UCSD-AML1 (cell line): Measurements from ENCODE around the gene CACNA2D4.

Source experiments
- DNase-seq: peaks from one replicate; lab custom pipeline; 2025; ENCODE audit not compliant: unreplicated experiment; lab: John Stamatoyannopoulos, UW

Gene CACNA2D4

DNA sequence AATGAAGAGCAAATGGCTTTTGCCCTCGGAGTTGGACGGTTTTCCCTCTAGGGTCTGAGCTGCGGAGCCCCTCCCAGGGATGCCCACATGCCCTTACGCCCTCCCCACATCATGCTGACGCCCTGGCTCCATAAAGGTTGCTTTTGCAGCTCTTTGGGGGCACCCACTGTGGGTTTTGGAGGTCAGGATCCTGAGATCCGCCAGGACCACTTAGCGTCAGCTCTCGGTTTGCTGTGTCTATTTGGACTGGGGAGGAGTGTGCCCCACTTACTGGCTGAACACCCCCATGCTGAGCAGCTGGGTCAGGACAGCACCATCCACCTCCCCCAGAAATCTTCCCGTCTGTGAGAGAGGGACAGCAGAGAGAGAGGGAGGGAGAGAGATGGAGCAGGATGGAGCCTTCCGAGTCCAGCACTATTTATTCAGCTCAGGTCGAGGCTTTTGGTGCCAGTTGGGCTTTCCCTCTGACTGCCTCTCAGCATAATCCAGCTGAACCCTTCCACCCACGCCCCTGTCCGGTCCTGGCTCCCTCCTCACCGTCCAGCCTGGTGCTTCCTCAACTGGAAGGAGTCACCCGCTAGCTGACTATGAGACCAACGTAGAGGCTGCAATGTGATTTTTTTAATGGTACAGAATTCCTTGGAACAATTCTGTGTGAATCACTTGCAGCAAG is 117.0 kb downstream of the CACNA2D4 start:
- no peak for DNase-seq

DNA sequence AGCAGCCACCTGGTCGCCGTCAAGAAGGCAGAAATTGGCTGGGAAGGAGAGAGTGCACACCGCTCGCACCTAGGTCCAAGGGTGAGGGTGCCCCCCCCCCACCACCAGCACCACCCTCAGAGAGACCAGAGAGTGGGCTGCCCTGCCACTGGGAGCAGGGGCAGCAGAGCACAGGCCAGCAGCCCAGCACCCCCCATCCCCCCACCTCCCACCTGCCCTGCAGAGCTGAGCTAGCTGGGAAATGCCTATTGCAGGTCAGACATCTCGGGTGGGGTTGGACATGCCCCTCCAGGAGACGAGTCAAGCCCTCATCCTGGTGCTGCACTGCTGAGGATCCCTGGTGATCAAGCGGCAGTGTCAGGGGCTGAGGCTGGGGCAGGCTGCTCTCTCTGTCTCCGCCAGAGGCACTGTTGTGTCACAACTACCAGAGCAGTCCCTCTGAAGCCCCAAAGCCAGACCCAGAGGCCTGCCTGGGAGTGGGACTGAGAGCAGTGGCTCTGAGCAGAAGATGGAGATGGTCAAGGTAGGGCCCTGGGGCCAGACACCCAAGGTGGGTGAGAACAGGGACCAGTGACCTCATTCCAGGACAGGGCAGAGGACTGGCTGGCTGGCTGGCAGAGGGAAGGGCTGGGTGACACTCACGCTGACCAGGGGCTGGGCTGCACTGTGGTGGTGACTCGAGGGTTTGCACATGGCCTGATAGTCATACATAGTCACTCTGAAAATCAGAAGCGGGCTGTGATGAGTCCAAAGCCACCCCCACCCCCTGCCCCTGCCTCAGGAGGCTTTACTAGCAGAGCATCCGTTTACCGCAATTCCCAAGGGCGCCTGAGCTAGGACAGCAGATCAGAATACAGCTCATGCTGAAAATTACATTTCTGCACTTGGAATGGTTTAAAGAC is 117.8 kb downstream of the CACNA2D4 start:
- peak; percentile 40 for DNase-seq

DNA sequence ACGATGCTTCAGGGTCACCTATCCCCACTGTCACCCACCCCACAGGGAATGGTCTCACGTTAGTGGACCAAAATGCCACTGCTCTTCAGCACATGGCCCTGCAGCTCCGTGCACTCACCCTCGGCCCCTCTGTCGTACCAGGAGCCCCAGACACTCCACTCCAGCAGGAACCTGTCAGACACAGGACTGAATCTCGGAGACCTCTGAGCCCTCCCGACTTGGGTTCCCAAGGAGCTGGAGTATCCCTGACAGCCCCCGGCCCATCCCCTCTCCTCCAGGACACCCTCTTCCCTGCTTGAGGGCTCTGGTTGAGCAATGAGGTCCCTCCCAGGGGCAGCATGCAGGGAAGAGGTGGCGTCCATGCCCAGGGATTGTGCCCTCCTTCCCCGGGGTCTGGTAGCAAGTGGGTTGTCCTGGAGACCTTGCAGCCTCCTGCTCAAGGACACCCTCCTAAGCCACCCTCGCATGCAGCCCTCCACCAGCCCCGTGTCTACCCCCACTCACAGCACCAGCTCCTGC is 118.5 kb downstream of the CACNA2D4 start:
- no peak for DNase-seq

DNA sequence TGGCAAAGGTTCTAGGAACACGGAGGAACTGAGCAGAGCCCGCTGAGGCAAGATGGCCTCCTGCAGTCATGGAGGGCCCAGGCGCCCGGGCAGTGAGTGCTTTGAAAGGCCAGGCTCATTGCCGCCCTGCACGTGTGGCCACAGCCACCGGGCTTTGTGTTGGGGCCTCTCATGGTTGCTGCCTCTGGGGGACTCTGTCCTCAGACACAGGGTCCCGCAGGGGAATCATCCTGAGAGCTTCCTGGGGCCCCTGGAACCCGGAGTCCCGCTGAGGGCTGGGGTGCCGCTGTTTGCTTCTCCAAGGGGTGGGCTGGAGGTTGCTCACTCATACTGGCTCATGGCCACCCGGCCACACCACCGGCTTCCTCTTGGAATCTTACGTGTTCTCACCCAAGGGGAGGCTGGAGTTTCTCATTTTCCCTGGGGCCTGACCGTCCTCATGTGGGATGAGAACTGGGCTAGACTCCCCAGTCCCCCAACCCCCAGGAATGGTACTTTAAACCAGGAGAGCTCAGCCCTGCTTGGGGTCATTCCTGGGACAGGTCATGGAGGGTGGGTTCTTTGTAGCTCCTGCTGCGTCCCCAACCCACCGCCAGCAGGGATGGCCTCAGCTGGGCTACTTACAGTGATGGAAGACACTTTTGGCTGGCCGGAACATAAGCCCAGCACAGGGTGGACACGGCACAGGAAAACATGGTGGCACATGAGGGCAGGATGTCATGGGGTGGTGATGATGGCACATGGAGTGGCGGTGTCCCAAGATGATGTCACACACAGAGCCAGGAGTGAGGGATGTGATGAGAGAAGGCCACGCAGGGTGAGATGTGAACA is 119.2 kb downstream of the CACNA2D4 start:
- no peak for DNase-seq

DNA sequence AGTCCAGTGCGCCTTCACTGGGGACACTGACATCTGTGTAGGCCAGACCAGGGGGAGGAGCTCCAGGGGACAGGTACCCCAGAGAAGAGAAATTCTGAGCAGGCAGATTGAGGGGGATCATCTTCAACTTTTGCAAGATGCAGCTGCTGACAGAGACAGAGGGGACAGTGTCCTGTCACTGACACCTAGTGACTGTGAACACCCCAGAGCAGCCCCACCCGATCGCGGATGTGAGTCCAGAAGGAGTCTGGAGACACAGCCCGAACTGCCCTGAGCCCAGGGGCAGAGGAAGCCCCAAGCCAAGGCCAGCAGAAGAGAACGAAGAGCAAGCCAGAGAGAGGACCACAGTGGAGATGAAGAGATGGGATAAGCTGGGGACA is 119.8 kb downstream of the CACNA2D4 start:
- DNase-seq, result no peak

DNA sequence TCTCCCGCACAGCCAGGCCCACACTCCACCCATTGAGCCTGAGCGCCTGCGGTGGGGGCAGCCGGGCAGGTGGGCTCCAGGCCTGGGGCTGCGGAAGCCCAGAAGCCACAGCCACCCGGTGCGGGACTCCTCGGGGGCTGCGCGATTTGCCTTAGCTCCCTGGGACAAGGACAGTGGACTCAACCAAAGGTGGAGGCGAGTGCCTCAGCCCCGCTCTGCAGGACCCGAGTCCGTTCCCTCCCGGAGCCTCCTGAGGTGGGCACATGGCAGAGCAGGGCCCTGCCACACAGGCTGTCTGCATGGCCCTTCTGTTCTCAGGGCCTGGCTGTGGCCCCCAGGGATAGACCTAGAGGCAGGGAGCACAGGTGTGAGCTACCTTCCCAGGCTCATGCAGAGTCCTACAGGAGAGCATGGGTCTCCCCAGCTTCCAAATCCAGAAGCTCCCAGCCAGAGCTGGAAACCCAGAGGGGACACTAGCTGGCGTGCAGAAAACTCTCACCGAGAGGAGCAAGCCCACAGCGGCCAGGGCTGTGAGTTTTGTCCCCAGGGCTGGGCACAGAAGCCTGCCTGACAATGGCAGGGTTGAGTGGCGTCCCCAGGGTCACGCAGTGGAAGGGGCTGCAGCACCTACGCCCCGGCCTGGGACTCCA is 120.3 kb downstream of the CACNA2D4 start:
- DNase-seq, result no peak

DNA sequence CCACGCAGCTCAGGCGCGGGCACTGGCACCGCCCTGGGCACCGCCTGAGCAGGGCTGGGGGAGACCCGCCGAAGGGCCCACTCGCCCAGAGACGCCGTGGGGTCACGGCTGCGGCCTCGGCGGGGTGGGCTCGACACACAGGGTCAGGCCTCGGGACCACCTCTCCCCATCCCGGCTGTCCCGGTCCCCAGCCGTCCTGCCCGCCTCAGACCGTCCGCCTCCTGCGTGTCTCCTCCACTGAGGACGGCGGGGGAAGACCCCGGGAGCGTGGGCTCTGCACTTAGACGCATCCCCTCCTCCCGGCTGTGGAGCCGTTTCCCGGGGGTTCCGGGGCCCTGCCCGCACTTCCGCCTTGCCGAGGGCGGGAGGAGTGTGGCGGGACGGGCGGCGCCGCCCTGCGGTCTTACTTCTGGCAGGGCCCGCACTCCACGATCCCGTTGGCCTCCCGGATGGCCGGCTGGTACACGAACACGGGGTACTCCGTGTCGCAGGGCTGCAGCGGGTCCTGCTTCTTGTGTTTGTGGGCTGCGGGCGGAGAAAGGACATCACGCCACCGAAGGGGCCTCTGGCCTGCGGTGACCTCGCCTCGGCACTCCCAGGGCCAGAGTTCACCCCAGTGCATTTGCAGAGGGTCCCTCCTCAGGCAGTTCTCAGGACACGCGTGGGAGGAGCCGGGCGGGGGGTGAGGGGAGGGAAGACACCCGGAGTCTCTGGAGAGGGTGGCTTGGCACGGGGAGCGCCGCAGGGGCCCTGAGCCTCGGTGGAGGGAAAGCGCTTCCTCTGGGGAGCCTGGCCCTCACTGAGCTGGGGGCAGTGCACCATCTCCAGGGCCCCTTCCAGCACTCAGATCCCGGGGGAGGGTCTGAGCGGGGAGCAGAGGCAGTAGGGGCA is 121.2 kb downstream of the CACNA2D4 start:
- DNase-seq, result peak; percentile 73

DNA sequence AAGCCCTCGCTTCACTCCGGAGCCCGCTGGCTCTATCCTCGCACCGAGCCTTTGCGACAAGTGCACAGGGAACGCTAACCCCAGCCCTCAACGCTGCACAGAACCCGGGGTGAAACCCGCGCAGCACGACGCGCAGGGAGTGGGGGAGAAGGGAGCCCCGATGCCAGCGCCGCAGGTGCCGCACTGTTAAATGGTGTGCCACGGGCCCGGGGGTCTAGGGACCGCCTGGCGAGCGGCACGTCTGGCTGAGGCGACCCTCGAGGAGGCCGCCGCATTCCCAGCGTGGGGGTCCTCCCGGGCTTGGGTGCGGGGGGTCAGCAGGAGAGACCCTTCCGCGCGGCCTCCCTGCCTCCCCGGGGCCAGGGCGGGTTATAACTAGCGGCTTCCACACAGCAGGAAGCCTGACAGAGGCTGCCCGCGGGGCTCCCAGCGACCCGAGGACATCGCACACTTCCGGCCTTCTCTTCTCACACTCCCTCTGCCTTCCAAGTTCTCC is 121.9 kb downstream of the CACNA2D4 start:
- DNase-seq, result peak; percentile 73

DNA sequence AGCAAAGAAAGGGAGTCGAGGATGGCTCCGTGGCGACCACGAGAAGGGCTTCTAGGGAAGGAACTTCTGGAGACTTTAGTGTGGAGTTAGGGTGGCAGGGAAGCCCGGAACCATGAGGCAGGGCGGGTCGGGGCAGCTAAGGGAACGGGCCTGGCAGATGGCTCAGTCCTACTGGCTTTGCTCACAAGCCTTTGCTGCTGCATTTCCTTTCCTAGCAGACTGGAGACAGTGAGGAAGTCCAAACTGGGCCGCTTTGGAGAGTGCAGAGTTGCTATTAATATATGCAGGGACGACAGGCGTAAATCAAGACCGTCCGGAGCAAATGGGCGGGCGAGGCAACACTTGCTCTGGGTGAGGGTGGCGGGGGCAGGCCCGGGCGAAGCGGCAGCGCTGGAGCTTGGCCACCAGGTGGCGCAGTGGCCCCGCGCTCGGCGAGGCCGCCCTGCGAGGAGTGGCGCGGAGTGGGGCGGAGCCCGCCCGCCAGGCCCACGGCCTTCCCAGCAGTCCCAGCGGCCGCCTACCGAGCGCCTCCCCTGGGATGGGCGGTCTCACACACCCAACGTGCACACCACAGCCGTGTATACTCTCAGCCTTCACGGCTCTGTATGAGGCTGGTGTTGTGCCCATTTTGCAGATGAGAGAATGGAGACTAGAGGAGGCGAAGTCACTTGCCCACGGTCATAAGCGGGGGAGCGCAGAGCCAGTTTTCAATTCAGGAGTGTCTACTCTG is 122.5 kb downstream of the CACNA2D4 start:
- DNase-seq, result peak; percentile 93

DNA sequence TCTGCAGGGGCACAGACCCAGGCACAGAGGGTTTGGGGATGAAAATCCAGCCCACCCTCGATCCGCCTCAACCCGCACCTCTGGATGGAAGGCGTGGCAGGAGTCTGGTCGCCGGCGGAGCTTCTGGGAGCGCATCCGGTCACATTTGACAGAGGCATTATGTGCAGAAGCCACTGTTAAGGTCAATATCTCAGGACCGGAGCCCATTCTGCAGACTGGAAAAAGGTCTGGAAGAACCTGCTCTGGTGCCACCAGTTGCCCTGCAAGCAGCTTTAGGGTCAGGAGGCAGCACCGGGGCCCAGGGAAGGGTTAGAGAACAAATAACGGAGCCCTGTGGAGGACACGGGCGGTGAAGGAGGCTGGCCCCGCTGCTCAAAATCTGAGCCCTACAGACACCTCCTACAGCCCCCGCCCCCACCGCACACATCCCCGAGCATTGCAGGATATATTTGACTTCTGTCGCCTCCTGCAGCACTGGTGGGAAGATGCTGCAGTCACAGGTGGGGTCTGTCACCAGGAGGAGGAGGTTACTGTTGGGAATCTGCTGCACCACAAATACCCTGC is 123.1 kb downstream of the CACNA2D4 start:
- no peak for DNase-seq

DNA sequence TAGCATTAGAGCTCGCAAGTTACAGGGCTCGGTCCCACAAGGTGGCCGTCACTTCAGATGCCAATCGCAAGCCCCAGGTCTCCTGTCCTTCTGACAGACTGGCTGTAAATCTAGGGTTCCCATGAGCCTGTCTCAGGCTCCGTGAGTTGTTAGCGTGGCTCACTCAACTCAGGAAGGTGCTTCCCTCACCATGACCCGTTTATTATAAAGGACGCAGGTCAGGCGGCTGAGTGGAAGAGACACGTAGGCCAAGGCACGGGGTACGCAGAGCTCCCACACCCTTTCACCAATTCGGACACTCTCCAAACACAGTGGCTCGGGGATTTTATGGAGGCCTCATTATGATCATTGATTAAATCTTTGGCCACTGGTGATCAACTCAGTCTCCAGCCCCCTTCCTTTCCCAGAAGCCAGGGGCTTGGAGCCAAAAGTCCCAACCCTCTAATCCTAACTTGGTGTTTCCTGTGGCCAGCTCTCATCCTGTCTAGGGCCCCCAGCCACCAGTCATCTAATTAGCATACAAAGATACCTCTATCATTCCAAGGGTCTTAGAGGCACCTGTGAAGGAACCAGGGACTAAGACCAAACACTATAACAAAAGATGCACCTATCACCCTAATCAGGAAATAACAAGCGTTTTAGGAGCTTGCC is 123.9 kb downstream of the CACNA2D4 start:
- no peak for DNase-seq

DNA sequence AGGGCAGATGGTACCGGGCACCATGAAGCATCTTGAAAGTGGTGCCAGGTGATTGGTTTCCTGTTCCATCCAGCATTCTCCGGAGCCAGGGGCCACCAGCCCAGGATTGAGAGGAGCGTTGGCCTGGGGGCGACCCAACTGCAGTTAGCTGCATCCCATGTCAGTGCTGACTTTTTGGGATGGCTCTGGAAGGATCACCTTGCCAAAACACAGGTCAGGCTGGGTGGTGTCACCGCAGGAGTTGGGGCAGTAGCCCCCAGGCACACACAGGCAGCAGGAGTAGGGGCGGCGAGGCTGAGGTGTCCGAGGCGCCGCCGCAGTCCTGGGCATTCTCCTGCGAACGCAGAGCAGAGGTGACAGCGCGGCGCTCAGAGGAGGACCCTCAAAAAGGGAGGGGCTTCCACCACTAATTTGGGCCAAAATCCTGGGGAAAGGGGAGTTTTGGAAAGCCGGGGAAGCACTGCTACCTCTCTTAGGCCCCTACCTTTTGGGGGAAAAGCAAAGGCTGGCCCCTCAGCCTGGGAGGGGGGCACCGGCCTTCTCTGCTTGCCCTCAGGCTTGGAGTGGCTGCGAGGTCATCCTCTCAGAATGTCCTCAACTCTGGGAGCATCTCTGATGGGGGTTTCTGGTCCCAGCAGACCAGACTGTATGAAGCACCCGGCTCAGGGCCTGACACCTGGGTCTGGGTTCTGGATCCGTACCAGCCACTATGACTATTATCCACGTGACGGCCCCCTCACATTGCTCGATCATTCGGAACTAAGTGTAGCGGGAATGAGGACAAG is 124.8 kb downstream of the CACNA2D4 start:
- DNase-seq, result no peak

DNA sequence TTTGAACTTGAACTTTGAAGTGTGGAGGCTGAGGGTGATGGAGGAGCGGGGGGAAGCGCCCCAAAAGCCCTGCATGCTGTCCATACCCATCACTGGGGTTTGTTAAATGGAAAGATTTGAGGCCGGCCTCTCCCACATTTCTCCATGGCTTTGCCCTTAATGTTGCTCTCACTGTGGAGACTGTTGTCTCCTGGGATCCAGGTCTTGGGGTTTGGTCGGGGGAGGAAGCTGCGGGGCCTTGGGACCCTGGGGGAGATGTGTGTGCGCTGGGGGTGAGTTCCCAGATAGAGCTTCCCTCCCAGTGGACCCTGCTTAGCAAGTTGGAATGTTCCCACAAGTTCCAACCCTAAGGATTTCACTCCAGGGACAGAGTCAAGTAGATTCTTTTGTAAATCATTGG is 126.0 kb downstream of the CACNA2D4 start:
- no peak for DNase-seq

DNA sequence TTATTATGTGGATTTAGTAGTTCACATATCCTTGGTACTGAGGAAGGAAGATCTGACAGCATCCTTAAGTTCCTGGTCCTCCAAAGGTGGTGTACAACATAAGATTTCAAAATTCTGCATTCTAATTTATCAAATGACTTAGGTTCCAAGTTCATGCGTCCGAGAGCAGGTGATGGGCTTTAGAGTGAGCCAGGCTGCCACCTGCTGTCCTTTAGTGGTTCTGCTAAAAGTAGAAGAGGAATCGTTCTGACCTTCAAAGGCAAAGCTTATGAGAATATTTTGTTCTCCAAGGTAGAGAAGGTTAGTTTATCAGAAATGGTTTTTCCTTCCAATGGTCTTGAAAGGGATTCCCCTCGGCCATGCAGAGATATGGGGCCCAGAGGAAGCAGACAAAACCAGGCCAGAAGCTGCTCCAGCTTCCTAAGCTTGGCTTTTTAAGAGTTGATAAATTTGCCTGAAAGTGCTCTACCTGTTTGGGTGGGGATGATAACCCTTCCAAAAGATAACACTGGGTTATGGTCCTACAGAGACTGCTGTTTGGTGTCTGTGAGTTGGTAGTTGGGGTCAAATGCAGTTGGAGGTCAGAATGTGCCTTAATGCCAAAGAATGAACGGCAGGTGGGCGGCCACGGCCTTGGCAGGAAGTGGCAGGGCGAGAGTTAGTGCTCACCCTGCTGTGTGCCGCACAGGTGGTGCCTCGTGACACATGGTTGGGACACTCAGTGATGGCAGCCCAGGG is 127.2 kb downstream of the CACNA2D4 start:
- DNase-seq, result peak; percentile 46

DNA sequence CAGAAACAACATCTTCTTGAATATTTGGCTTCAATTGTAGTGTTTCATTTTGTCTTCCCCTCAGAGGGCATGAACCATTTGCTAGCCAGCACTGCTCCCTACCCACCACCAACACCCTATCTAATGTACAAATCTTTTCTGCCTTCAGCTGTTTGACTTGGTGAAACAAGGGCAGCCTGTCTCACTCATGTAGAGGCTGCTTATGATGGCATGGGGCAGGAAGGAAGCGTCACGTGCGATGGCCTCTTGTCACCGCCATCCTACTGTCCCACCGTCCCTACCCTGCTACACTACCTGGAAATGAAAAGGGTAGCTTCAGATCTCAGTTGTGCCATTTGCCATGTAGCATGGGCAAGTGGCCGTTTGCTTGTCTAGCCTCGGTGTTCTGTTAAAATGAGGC is 128.0 kb downstream of the CACNA2D4 start:
- DNase-seq, result no peak

DNA sequence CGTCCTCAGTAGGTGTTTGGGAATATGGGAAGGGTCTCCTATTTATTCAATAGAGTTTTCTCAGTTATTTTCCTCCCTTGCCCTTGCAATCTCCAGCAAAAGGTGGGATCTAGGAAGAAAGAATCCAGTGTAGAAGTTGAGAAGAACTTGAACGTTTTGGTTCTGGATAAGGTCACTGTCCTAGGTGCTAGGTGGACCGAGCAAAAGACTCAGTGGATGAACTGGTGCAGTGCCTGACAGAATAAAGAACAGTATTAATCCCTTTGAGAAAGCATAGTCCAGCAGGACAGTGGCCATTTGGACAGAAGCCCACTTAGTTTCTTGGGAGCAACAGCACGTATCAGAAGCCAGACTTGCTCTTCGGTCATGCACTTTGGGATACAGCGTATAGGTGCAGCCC is 130.7 kb downstream of the CACNA2D4 start:
- DNase-seq, result no peak

DNA sequence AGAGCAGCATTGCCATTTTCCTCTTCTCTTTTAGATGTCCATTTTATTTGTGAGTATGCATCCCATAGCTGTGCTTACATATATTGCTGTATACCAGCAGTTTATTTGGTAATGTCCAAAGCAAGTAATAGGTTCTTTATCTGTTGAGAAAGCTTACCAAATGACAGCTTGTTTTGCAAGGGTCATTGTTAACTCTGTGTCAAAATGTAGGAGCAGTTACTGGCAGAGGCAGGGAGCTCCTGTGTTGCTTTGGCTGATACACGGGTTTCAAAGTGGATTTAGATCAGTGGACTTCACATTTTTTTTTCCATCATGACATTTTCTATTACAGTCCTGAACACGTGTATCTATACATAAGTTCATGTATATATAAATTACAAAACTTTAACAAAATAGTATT is 136.2 kb downstream of the CACNA2D4 start:
- DNase-seq, result no peak
